Activated CD8-positive, alpha-beta T cell treated with anti-CD3 and anti-CD28 coated beads for 36 hours (primary cell): ENCODE data around the gene MYO3B. TPM values are rescaled to one million over a fixed set of nuclear protein-coding genes. Genes with fewer than 3 reads are reported as not detected.

Source experiments
- ATAC-seq: fragments of 200-7000 bp; cut with Tn5 transposase; one replicate; pipeline ENCODE4 v1.10.0; 2021; ENCODE audit warnings: mild to moderate bottlenecking, moderate library complexity
- CTCF ChIA-PET: fragments of 350-600 bp; sonication (Branson Sonifier 250); formaldehyde crosslinking; loops from one replicate; lab custom pipeline; 2021; ENCODE audit warnings: antibody characterized with exemption; lab: Charles Lee
- POLR2A ChIA-PET: fragments of 350-600 bp; sonication (Branson Sonifier 250); formaldehyde crosslinking; loops from one replicate; lab custom pipeline; 2021; ENCODE audit warnings: antibody characterized with exemption; lab: Charles Lee
- DNase-seq: peaks from one replicate; pipeline ENCODE4 v3.0.0-alpha.2; 2020
- H3K27ac Mint-ChIP-seq: one replicate; pipeline ENCODE4 v1.8.0; 2021; ENCODE audit warnings: mild to moderate bottlenecking, mixed read lengths
- H3K27me3 Mint-ChIP-seq: one replicate; pipeline ENCODE4 v1.8.0; 2021; ENCODE audit warnings: mixed read lengths
- H3K36me3 Mint-ChIP-seq: one replicate; pipeline ENCODE4 v1.8.0; 2021; ENCODE audit warnings: low read depth, mixed read lengths
- H3K4me1 Mint-ChIP-seq: one replicate; pipeline ENCODE4 v1.8.0; 2021; ENCODE audit warnings: low read depth, mixed read lengths
- H3K4me3 Mint-ChIP-seq: one replicate; pipeline ENCODE4 v1.8.0; 2021; ENCODE audit warnings: mild to moderate bottlenecking, moderate library complexity, mixed read lengths
- H3K9me3 Mint-ChIP-seq: one replicate; pipeline ENCODE4 v1.8.0; 2021; ENCODE audit warnings: mixed read lengths
- intact Hi-C: fragments of 100-400 bp; cut with micrococcal nuclease; formaldehyde crosslinking; loops from one replicate; pipeline ENCODE4 v1.10.0; 2022
- total RNA-seq, 2 experiments: library from RNA; stranded (reverse); gene quantifications; one replicate each; pipeline ENCODE4 v1.2.3, GENCODE V29; 2021
- TF ChIP-seq, protein P1 (sequence below): fragments of 200-600 bp; IDR thresholded peaks from one replicate; pipeline ENCODE4 v1.8.0; 2022; ENCODE audit warnings: antibody characterized with exemption, mild to moderate bottlenecking

The MYO3B gene
- total RNA-seq, 2 experiments from 2014 or later = 0.09 to 0.20 TPM

DNA sequence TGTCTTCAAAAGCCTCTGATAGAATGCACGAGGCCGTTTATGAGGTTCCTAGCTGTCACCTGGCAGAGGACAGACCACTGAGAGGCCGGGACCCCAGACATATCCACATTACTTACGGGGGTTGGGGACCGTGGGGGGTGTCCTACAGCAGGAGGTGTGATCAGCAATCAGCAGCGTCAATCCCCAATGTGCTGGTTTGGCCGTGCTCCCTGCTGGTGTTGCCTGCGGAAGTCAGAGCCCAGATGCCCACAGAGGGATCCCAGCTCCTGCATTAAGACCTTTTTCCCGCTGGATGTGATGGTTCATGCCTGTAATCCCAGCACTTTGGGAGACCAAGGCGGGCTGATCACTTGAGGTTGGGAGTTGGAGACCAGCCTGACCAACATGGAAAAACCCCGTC lies 516.4 kb downstream of the MYO3B start:
- intact Hi-C loops = no loop called here
- CTCF ChIA-PET = no interaction called here
- no peaks in the 10 kb centered on the region for H3K4me1 Mint-ChIP-seq
- no peaks in the 10 kb centered on the region for H3K36me3 Mint-ChIP-seq
- no peak overlapping the region for H3K4me3 Mint-ChIP-seq
- TF ChIP-seq, protein P1, sequence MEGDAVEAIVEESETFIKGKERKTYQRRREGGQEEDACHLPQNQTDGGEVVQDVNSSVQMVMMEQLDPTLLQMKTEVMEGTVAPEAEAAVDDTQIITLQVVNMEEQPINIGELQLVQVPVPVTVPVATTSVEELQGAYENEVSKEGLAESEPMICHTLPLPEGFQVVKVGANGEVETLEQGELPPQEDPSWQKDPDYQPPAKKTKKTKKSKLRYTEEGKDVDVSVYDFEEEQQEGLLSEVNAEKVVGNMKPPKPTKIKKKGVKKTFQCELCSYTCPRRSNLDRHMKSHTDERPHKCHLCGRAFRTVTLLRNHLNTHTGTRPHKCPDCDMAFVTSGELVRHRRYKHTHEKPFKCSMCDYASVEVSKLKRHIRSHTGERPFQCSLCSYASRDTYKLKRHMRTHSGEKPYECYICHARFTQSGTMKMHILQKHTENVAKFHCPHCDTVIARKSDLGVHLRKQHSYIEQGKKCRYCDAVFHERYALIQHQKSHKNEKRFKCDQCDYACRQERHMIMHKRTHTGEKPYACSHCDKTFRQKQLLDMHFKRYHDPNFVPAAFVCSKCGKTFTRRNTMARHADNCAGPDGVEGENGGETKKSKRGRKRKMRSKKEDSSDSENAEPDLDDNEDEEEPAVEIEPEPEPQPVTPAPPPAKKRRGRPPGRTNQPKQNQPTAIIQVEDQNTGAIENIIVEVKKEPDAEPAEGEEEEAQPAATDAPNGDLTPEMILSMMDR = no peak
- POLR2A ChIA-PET = no interaction called here
- H3K9me3 Mint-ChIP-seq = no peaks in the 10 kb centered on the region
- ATAC-seq = no peak
- H3K27me3 Mint-ChIP-seq = peaks cover 6% of the 10 kb centered on the region
- H3K27ac Mint-ChIP-seq = no peak overlapping the region
- DNase-seq = no peak

DNA sequence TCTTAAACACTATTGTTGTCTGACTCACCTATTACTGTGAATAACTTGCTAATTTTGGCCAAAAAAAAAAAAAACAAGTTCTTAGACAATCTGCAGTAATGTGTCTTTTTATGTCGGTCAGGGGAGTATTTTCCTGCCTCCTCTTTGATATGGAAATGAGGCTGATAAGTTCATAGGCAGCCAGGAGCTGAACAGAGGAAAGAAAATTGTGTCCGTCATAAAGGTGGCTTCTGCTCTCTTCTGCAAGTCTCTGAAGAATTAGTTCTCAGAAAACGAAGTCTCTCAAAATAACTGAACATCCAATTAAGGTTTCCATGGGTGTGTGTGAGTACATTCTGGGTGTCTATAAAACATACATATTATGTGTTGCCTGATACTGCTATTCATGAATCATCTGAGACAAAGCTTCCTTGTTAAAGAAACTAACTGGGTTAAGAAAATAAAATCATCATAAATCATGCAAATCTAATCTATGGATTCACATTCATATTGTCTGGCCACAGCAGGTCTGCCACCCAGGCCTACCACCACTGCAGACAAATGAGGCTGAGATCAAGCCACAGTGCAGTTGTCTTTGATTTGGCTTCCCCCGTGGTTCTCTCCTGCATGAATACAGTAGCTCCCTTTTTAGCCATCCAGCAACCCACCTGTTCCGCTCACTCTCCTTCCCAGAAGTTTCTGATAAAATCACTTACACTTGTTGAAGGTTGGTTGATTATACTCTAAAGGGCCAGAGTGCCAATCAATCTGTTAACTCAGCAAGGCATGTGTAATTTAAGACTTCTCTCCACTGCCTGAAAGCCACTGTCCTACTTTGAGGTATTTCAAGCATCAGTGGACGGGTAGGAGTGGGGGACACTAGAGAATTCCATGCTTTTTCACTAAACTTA lies 517.8 kb downstream of the MYO3B start:
- CTCF ChIA-PET = no interaction called here
- H3K36me3 Mint-ChIP-seq = no peaks in the 10 kb centered on the region

DNA sequence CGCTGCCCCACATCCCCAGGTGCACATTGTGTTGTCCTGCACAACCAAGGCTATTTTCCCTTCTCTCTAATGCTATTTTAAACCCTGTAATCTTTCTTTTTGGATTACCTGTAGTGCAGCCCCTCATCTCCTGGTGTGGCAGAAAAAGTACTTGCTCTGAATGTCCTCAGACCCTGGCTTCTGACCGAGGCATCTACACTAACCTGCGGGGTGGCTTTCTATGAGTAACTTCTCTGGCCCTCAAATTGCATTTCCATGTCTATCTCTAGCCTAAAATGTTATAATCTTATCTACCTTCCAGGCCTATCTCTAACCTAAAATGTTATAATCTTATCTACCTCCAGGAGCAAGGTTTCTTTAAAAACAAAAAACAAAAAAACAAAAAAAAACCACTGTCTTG lies 519.0 kb downstream of the MYO3B start:
- DNase-seq (no peak), ATAC-seq (no peak)
- Mint-ChIP-seq H3K9me3 (no peaks in the 10 kb centered on the region), H3K4me1 (no peaks in the 10 kb centered on the region), H3K27me3 (peaks cover 9% of the 10 kb centered on the region), H3K27ac (no peak overlapping the region), H3K4me3 (no peak overlapping the region), H3K36me3 (no peaks in the 10 kb centered on the region)
- intact Hi-C loops = no loop called here
- ChIA-PET CTCF (no interaction called here), POLR2A (no interaction called here)
- TF ChIP-seq, protein P1 = no peak

More for the DNA sequence above, 517.8 kb downstream of the MYO3B start:
- H3K4me1 Mint-ChIP-seq = no peaks in the 10 kb centered on the region
- H3K4me3 Mint-ChIP-seq = no peak overlapping the region
- no peaks in the 10 kb centered on the region for H3K9me3 Mint-ChIP-seq
- TF ChIP-seq, protein P1 = no peak
- H3K27ac Mint-ChIP-seq = no peak overlapping the region
- H3K27me3 Mint-ChIP-seq = peaks cover 7% of the 10 kb centered on the region
- intact Hi-C loops = no loop called here
- ATAC-seq (no peak), DNase-seq (no peak)
- POLR2A ChIA-PET = no interaction called here

DNA sequence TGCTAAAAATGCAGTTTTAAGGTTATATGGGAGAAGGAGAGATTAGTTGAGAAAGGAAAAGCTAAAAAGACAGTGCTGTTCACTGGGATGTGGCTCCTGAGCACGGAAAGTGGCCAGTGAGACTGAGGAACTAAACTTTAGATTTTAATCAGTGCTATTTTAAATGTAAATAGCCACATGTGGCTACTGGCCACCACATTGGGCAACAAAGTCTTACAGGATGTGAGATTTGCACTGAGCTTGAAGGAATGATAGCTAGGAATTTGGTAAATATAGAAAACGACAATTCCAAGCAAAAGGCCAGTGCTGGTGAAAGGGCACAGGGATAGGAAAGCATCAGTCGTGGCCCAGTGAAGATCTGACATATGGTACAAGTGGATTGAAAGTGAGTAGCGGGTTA lies 523.1 kb downstream of the MYO3B start:
- POLR2A ChIA-PET = no interaction called here
- no peak overlapping the region for H3K4me3 Mint-ChIP-seq
- no peaks in the 10 kb centered on the region for H3K36me3 Mint-ChIP-seq
- TF ChIP-seq, protein P1 = no peak
- H3K4me1 Mint-ChIP-seq = no peaks in the 10 kb centered on the region
- H3K27ac Mint-ChIP-seq = no peak overlapping the region
- ATAC-seq (no peak), DNase-seq (no peak)
- intact Hi-C loops = no loop called here
- CTCF ChIA-PET = interaction anchor here (0.7 kb wide), 1 partner anchor 111 kb away, joined by 3 read pairs; no protein-coding TSS in a partner anchor
- H3K27me3 Mint-ChIP-seq = peaks cover 10% of the 10 kb centered on the region
- peaks cover 2% of the 10 kb centered on the region for H3K9me3 Mint-ChIP-seq

DNA sequence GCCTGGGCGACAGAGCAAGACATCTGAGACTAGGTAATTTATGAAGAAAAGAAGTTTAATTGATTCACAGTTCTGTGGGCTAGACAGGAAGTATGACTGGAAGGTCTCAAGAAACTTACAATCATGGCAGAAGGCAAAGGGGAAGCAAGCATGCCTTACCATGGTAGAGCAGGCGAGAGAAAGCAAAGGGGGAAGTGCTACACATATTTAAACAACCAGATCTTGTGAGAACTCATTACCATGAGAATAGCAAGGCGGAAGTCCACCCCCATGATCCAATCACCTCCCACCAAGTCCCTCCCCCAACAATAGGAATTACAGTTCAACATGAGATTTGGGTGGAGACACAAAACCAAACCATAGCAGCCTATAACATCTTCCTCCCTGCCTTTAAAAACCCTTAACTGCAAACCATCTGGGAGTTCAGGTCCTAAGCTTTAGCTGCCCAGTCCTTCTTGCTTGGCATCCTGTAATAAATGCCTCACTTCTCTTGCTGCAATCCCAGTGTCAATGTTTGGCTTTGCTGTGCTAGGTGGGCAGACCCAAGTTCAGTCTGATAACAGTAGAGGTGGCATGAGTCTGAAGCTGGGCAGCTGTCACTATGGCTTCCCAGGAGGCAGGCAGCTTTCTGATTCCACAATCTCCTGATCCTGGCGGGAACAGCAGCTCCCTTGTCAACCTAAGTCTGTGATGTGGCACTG lies 526.0 kb downstream of the MYO3B start:
- ChIA-PET POLR2A (no interaction called here), CTCF (no interaction called here)
- Mint-ChIP-seq H3K4me1 (peaks cover 5% of the 10 kb centered on the region), H3K27ac (no peak overlapping the region), H3K27me3 (peaks cover 23% of the 10 kb centered on the region), H3K9me3 (peaks cover 2% of the 10 kb centered on the region), H3K36me3 (no peaks in the 10 kb centered on the region), H3K4me3 (no peak overlapping the region)
- DNase-seq (no peak), ATAC-seq (no peak)
- TF ChIP-seq, protein P1 = no peak
- intact Hi-C loops = no loop called here
